HepG2 (cell line): ENCODE results near the gene CEP68. TPM values are rescaled to one million over a fixed set of nuclear protein-coding genes. Genes with fewer than 3 reads are reported as not detected.

ENCODE experiments used
- DZIP1 ChIP-seq: sonication (generic); formaldehyde crosslinking; IDR thresholded peaks from 2 replicates; pipeline ENCODE4 v1.5.0; 2020; ENCODE audit warnings: mild to moderate bottlenecking, missing genetic modification reagents
- HMG20B ChIP-seq: conservative IDR thresholded peaks from 2 replicates; pipeline ENCODE4 v1.6.1; 2016; ENCODE audit warnings: missing genetic modification reagents, missing compliant biosample characterization
- HOXA5 ChIP-seq: sonication (generic); formaldehyde crosslinking; IDR thresholded peaks from 2 replicates; pipeline ENCODE4 v1.4.0; 2020; ENCODE audit warnings: missing genetic modification reagents
- KDM4B ChIP-seq: sonication (generic); formaldehyde crosslinking; IDR thresholded peaks from 2 replicates; pipeline ENCODE4 v1.4.0; 2020; ENCODE audit warnings: missing genetic modification reagents
- MTF2 ChIP-seq: sonication (generic); formaldehyde crosslinking; IDR thresholded peaks from 2 replicates; pipeline ENCODE4 v1.5.0; 2020; ENCODE audit warnings: missing genetic modification reagents, borderline replicate concordance
- PHF8 ChIP-seq: sonication (generic); formaldehyde crosslinking; IDR thresholded peaks from 2 replicates; pipeline ENCODE4 v1.5.0; 2020; ENCODE audit warnings: missing genetic modification reagents
- PLRG1 ChIP-seq: fragments of 450-650 bp; conservative IDR thresholded peaks from 2 replicates; pipeline ENCODE4 v1.6.1; 2016
- RARG ChIP-seq: sonication (generic); formaldehyde crosslinking; IDR thresholded peaks from 2 replicates; pipeline ENCODE4 v1.4.0; 2020; ENCODE audit warnings: low read depth, mild to moderate bottlenecking, missing genetic modification reagents
- RELA ChIP-seq: sonication (generic); formaldehyde crosslinking; IDR thresholded peaks from 2 replicates; pipeline ENCODE4 v1.4.0; 2020; ENCODE audit warnings: missing genetic modification reagents
- RFX5 ChIP-seq: IDR thresholded peaks from 2 replicates; pipeline ENCODE4 v1.6.1; 2011; ENCODE audit warnings: low read depth, low read length, improper control_type of control experiment
- SALL1 ChIP-seq: sonication (generic); formaldehyde crosslinking; IDR thresholded peaks from 2 replicates; pipeline ENCODE4 v1.8.0; 2022; ENCODE audit warnings: mild to moderate bottlenecking, missing genetic modification reagents
- SMARCE1 ChIP-seq: fragments of 450-650 bp; IDR thresholded peaks from 2 replicates; pipeline ENCODE4 v1.6.1; 2017; ENCODE audit warnings: borderline replicate concordance
- ZNF430 ChIP-seq: sonication (generic); formaldehyde crosslinking; IDR thresholded peaks from 2 replicates; pipeline ENCODE4 v1.9.0; 2021; ENCODE audit warnings: mild to moderate bottlenecking, missing genetic modification reagents
- ZNF501 ChIP-seq: sonication (generic); formaldehyde crosslinking; IDR thresholded peaks from 2 replicates; pipeline ENCODE4 v1.5.1; 2020; ENCODE audit warnings: mild to moderate bottlenecking, moderate library complexity, missing genetic modification reagents
- ZNF660 ChIP-seq: sonication (generic); formaldehyde crosslinking; IDR thresholded peaks from 2 replicates; pipeline ENCODE4 v1.5.1; 2020; ENCODE audit warnings: mild to moderate bottlenecking, low read depth, missing genetic modification reagents, borderline replicate concordance
- ZNF784 ChIP-seq: sonication (generic); formaldehyde crosslinking; IDR thresholded peaks from 2 replicates; pipeline ENCODE4 v1.5.1; 2020; ENCODE audit warnings: missing genetic modification reagents, mild to moderate bottlenecking, borderline replicate concordance
- ZXDC ChIP-seq: sonication (generic); formaldehyde crosslinking; IDR thresholded peaks from 2 replicates; pipeline ENCODE4 v1.5.0; 2020; ENCODE audit warnings: mild to moderate bottlenecking, missing genetic modification reagents
- polyA plus RNA-seq, 8 experiments: library from polyadenylated mRNA; depleted of rRNA in 3 of 8; stranded (reverse) in 7 of 8; unstranded in 1 of 8; fragments of >200 nt; fragmentation: Illumina TruSeq in 4 of 8; extraction: Trizol in 4 of 8; gene quantifications; 2 replicates each; pipeline versions ENCODE4 v1.2.1 to v1.2.3, GENCODE V29; 2011 to 2016; ENCODE audit warnings: low read depth in 4 of 8, missing spikeins in 1 of 8, mixed read lengths in 1 of 8; ENCODE audit not compliant: insufficient read depth in 1 of 8
- total RNA-seq, 5 experiments: library from RNA; depleted of rRNA; stranded (reverse); fragments of >200 nt; fragmentation: Illumina TruSeq; extraction: Trizol; gene quantifications; 2 replicates each; pipeline ENCODE4 v1.2.3, GENCODE V29; 2016; ENCODE audit warnings: low read depth in 1 of 5
- TF ChIP-seq, protein P1 (sequence below): sonication (generic); formaldehyde crosslinking; IDR thresholded peaks from 2 replicates; pipeline ENCODE4 v1.5.0; 2020; ENCODE audit warnings: mild to moderate bottlenecking, missing genetic modification reagents, moderate library complexity

The CEP68 gene
- total and polyA plus RNA-seq, 2 of the 13 experiments (the other 11 are each of a cell fraction or from before 2014, with no cell fraction given), result 5.7 to 9.3 TPM

DNA sequence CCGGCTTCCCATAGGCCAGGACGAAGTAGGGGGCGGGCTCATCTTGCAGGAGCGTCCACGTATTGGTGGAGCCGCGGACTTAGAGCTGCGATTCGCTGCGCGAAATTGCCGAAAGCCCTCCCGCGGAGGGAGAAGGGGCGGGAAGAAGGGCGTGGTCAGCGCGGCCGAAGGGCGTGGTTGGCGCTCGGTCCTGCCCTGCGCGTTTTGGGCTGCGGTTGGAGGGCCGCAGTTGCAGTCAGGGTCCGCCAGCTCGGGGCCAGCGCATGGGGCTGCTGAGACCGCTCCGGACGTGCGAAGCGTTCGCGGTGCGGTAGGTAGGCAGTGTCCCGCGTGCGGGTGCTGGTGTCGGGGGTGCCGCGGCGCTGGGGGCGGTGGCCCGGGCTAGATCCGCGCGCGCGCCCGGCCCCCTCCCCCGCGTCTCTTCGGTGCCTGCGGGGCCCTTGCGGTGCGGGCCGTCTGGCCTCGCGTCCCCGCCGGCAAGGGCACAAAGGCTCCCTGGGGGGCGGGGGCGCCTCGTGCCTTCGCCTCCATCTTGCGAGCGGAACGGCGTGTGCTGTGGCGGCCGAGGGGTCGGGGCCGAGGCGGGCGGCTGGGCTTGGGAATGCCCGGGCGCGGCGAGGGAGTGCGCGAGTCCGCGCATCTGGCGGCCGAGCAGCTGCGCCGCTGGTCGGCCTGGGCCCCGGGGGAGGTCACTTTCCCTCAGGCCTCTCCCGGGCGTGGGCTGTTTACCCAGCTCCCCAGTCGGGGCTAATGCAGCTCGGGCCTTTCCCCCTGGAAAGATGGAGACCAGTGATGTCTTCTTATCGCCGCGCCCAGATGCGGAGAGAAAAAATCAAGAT is at the start of gene CEP68 (continued):
- TF ChIP-seq, protein P1, sequence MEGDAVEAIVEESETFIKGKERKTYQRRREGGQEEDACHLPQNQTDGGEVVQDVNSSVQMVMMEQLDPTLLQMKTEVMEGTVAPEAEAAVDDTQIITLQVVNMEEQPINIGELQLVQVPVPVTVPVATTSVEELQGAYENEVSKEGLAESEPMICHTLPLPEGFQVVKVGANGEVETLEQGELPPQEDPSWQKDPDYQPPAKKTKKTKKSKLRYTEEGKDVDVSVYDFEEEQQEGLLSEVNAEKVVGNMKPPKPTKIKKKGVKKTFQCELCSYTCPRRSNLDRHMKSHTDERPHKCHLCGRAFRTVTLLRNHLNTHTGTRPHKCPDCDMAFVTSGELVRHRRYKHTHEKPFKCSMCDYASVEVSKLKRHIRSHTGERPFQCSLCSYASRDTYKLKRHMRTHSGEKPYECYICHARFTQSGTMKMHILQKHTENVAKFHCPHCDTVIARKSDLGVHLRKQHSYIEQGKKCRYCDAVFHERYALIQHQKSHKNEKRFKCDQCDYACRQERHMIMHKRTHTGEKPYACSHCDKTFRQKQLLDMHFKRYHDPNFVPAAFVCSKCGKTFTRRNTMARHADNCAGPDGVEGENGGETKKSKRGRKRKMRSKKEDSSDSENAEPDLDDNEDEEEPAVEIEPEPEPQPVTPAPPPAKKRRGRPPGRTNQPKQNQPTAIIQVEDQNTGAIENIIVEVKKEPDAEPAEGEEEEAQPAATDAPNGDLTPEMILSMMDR, result 0 out of 2 replicates have a peak, but pooled peaks have one; percentile 12
- peak; percentile 69; the same call in 1 of the 2 replicates for TF ChIP-seq ZNF501 (CRISPR knock-in tag)
- no peak for TF ChIP-seq RELA (CRISPR knock-in tag)
- peak; percentile 95 for TF ChIP-seq ZXDC (CRISPR knock-in tag)
- TF ChIP-seq ZNF784, result peak; percentile 100
- TF ChIP-seq PHF8 (CRISPR knock-in tag), result peak; percentile 95
- TF ChIP-seq DZIP1, result 0 out of 2 replicates have a peak, but pooled peaks have one; percentile 78
- TF ChIP-seq PLRG1, result no peak
- peak; percentile 72 for TF ChIP-seq HOXA5
- TF ChIP-seq KDM4B (CRISPR knock-in tag), result peak; percentile 76
- peak; percentile 90; the same call in 1 of the 2 replicates for TF ChIP-seq RARG
- peak; percentile 92 for TF ChIP-seq SALL1
- TF ChIP-seq MTF2 (CRISPR knock-in tag), result no peak; the same call in 1 of the 2 replicates
- no peak; the same call in 1 of the 2 replicates for TF ChIP-seq HMG20B
- no peak for TF ChIP-seq RFX5
- TF ChIP-seq ZNF660 (CRISPR knock-in tag), result no peak
- TF ChIP-seq ZNF430 (CRISPR knock-in tag), result 0 out of 2 replicates have a peak, but pooled peaks have one; percentile 14
- no peak for TF ChIP-seq SMARCE1
